Neuronal stem cell (in vitro differentiated cells): Measurements from ENCODE around the gene MAPRE3.

Experiments used
- DNase-seq: peaks from one replicate; pipeline ENCODE4 v3.0.0-alpha.2; 2013; ENCODE audit warnings: low spot score
- H2AFZ ChIP-seq: one replicate; pipeline ENCODE4 v1.6.1; 2013; ENCODE audit warnings: mild to moderate bottlenecking, low read length, inconsistent platforms
- H2AK5ac ChIP-seq: 2 replicates; pipeline ENCODE4 v1.6.1; 2013; ENCODE audit warnings: low read depth, mild to moderate bottlenecking, inconsistent platforms, low read length, moderate library complexity, mixed read lengths
- H2BK120ac ChIP-seq: 2 replicates; pipeline ENCODE4 v1.6.1; 2013; ENCODE audit warnings: low read depth, mild to moderate bottlenecking, inconsistent platforms, low read length, moderate library complexity, mixed read lengths
- H2BK12ac ChIP-seq: one replicate; pipeline ENCODE4 v1.6.1; 2013; ENCODE audit warnings: low read length, inconsistent platforms
- H2BK15ac ChIP-seq: 2 replicates; pipeline ENCODE4 v1.6.1; 2013; ENCODE audit warnings: mild to moderate bottlenecking, low read length, inconsistent platforms, mixed read lengths
- H2BK5ac ChIP-seq: one replicate; pipeline ENCODE4 v1.6.1; 2013; ENCODE audit warnings: inconsistent platforms, mild to moderate bottlenecking, low read length, moderate library complexity
- H3K14ac ChIP-seq: one replicate; pipeline ENCODE4 v1.6.1; 2013; ENCODE audit warnings: low read length, inconsistent platforms
- H3K18ac ChIP-seq: 2 replicates; pipeline ENCODE4 v1.6.1; 2013; ENCODE audit warnings: low read length, inconsistent platforms
- H3K23ac ChIP-seq: 2 replicates; pipeline ENCODE4 v1.6.1; 2013; ENCODE audit warnings: low read depth, mild to moderate bottlenecking, mixed read lengths, low read length, inconsistent platforms; ENCODE audit not compliant: poor library complexity
- H3K27ac ChIP-seq: replicated peaks from 3 replicates; pipeline ENCODE4 v1.5.1; 2013; ENCODE audit warnings: low read length, inconsistent platforms
- H3K27me3 ChIP-seq, 3 experiments: 2 replicates each; pipeline ENCODE4 v1.6.1; 2013; ENCODE audit warnings: low read length in 3 of 3, mild to moderate bottlenecking in 2 of 3, inconsistent platforms in 1 of 3, low read depth in 1 of 3, mixed read lengths in 1 of 3, moderate library complexity in 1 of 3; ENCODE audit not compliant: control insufficient read depth in 3 of 3, insufficient read depth in 3 of 3
- H3K36me3 ChIP-seq, 2 donors: replicated peaks in 1 of 2; 2 replicates each; pipeline ENCODE4 v1.6.1; 2013; ENCODE audit warnings: low read length in 2 of 2; ENCODE audit not compliant: control insufficient read depth in 2 of 2, insufficient read depth in 2 of 2
- H3K4ac ChIP-seq: 2 replicates; pipeline ENCODE4 v1.6.1; 2013; ENCODE audit warnings: inconsistent platforms, mild to moderate bottlenecking, low read length, moderate library complexity
- H3K4me1 ChIP-seq, 2 donors: 1 replicate in 1 of 2; 2 replicates in 1 of 2; pipeline ENCODE4 v1.6.1; 2013; ENCODE audit warnings: low read length in 2 of 2, low read depth in 1 of 2; ENCODE audit not compliant: control insufficient read depth in 2 of 2, insufficient read depth in 1 of 2
- H3K4me2 ChIP-seq: one replicate; pipeline ENCODE4 v1.6.1; 2013; ENCODE audit warnings: mild to moderate bottlenecking, low read length, inconsistent platforms; ENCODE audit not compliant: insufficient read depth, poor library complexity, severe bottlenecking
- H3K4me3 ChIP-seq, 2 donors: 2 replicates each; pipeline ENCODE4 v1.5.1; 2013; ENCODE audit warnings: low read length in 2 of 2, mild to moderate bottlenecking in 2 of 2, inconsistent platforms in 1 of 2, moderate library complexity in 1 of 2
- H3K79me1 ChIP-seq: one replicate; pipeline ENCODE4 v1.6.1; 2013; ENCODE audit warnings: low read depth, mild to moderate bottlenecking, inconsistent platforms, low read length, moderate library complexity
- H3K9ac ChIP-seq: one replicate; pipeline ENCODE4 v1.6.1; 2013; ENCODE audit warnings: mild to moderate bottlenecking, low read depth, low read length, inconsistent platforms; ENCODE audit not compliant: poor library complexity
- H3K9me3 ChIP-seq, 2 donors: replicated peaks in 1 of 2; 2 replicates each; pipeline versions ENCODE3 to v1.6.1; 2013; ENCODE audit warnings: low read length in 2 of 2, mild to moderate bottlenecking in 2 of 2, inconsistent platforms in 1 of 2, low read depth in 1 of 2, mixed read lengths in 1 of 2, moderate library complexity in 1 of 2; ENCODE audit not compliant: control insufficient read depth in 2 of 2, insufficient read depth in 1 of 2
- H4K8ac ChIP-seq: one replicate; pipeline ENCODE4 v1.6.1; 2013; ENCODE audit warnings: low read depth, mild to moderate bottlenecking, inconsistent platforms, low read length, moderate library complexity
- H4K91ac ChIP-seq: one replicate; pipeline ENCODE4 v1.6.1; 2013; ENCODE audit warnings: low read length, low read depth, mild to moderate bottlenecking, inconsistent platforms; ENCODE audit not compliant: poor library complexity
- WGBS, 2 donors: extraction: QIAGEN DNeasy Blood & Tissue Kit; methylation state at CpG; one replicate each; pipeline ENCODE4 v1.1.7; 2013; ENCODE audit warnings: missing lambda C conversion rate in 2 of 2, mixed read lengths in 1 of 2; ENCODE audit not compliant: insufficient read length in 2 of 2, insufficient replicate concordance in 1 of 2; ENCODE audit errors: extremely low coverage in 2 of 2; 5-methylcytosine and 5-hydroxymethylcytosine counted together

Gene MAPRE3

DNA sequence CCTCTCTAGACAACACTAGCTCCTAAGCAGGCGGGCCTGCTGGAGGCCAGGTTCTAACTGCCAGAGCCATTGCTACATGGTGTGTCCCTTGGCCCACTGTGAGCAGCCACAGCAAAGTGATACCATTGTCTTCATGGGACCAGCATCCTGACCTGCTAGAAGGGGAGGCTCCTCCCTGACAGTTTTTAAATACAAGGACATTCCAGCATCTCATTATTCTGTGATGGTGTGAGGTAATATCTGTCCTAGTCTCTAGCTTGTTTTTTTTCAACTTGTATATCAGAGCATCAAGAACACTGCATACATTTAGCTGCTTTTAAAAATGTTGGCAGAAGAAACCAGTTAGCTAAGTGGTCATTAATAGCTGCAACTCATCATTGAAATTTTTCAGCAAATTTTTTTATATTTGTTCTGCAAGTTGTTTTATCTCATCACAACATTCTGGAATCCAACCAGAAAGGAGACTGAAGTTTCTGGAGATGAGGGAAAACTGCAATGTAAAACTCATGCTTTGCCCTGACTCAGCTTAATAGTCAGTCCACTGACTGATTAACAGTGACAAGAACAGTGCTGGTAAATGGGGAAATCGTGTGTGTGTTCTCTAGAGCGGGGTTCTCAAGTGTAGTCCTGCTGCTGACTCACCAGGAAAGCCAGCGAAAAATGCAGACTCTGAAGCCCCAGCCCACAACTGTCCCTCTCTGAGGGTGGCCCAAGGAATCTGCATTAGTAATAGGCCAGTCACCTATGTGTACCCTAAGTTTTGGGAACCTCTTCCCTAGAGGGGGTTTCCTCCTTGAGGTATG lies 17.8 kb downstream of the MAPRE3 start:
- Histone ChIP-seq H2AK5ac (no peak overlapping the region), H3K4me2 (no peak overlapping the region), H3K4me1 (peaks cover 0 to 2% of the 10 kb centered on the region in 2 donors), H3K9ac (no peak overlapping the region), H2BK15ac (no peak overlapping the region), H4K8ac (no peak overlapping the region), H2BK120ac (no peak overlapping the region), H3K14ac (no peak overlapping the region), H3K27ac (no peak overlapping the region), H4K91ac (no peak overlapping the region), H3K4me3 (no peak overlapping the region), H3K36me3 (no peaks in the 10 kb centered on the region), H2BK5ac (no peak overlapping the region), H3K9me3 (no peaks in the 10 kb centered on the region), H2AFZ (no peak overlapping the region), H2BK12ac (no peak overlapping the region), H3K18ac (no peak overlapping the region), H3K23ac (no peak overlapping the region), H3K4ac (no peak overlapping the region), H3K79me1 (no peaks in the 10 kb centered on the region), H3K27me3 (no peaks in the 10 kb centered on the region)
- DNase-seq, result no peak
- no CpG with 5 or more reads among the region's 4 CpGs for WGBS, 2 donors

DNA sequence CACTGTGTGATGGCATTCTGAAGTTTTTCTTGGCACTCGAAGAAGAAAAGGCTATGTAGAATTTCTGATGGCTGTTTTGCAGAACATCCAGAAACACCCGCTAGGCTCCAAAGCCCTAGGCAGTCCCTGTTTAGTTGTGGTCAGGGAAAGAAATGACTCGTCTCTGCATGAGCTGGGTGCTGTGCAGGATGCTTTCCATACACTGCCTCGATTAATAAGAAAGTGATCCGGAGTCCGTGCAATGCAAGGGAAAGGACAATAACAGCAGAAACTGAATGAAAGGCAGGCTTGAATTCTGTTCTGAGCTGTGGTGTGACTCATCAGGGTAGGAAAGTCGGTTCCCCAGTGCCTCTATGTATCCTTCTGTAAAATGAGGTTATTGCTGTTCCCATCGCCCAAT lies 18.7 kb downstream of the MAPRE3 start:
- Histone ChIP-seq H4K8ac (no peak overlapping the region), H3K4ac (no peak overlapping the region), H3K23ac (no peak overlapping the region), H3K18ac (no peak overlapping the region), H3K4me2 (no peak overlapping the region), H3K27me3 (no peaks in the 10 kb centered on the region), H3K9ac (no peak overlapping the region), H2BK5ac (no peak overlapping the region), H2AK5ac (no peak overlapping the region), H3K4me3 (no peak overlapping the region), H3K9me3 (no peaks in the 10 kb centered on the region), H2BK120ac (no peak overlapping the region), H3K4me1 (peaks cover 0 to 2% of the 10 kb centered on the region in 2 donors), H3K27ac (no peak overlapping the region), H2BK15ac (no peak overlapping the region), H3K14ac (no peak overlapping the region), H3K36me3 (no peaks in the 10 kb centered on the region), H4K91ac (no peak overlapping the region), H2BK12ac (no peak overlapping the region), H2AFZ (no peak overlapping the region), H3K79me1 (no peaks in the 10 kb centered on the region)
- WGBS, 2 donors, result no CpG with 5 or more reads among the region's 8 CpGs
- DNase-seq, result no peak

DNA sequence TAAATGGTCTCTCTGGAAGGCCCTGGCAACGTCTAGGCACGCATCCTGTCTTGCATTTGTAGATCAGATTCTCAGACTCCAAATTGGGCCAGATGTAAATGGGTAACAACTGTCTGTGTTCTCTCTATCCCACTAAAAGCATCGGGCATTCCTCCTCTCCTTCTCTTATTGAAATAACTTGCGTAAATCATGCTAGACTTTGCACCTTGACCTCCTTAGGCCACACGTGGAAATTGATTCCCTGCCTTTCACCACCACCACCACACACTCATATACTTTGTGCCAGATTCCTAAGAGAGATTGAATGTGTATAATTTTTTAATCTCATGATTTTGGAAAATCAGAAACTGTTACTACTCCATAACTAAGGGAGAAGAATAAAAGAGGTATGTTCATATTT lies 21.3 kb downstream of the MAPRE3 start:
- Histone ChIP-seq H3K23ac (peak overlapping the region; percentile 20), H3K27ac (no peak overlapping the region), H3K4ac (no peak overlapping the region), H2BK15ac (no peak overlapping the region), H4K8ac (no peak overlapping the region), H3K36me3 (no peaks in the 10 kb centered on the region), H3K14ac (no peak overlapping the region), H2AK5ac (no peak overlapping the region), H4K91ac (no peak overlapping the region), H2AFZ (no peak overlapping the region), H3K9me3 (no peaks in the 10 kb centered on the region), H2BK5ac (no peak overlapping the region), H3K27me3 (no peaks in the 10 kb centered on the region), H3K79me1 (no peaks in the 10 kb centered on the region), H3K4me1 (peaks cover 0 to 2% of the 10 kb centered on the region in 2 donors), H3K9ac (no peak overlapping the region), H3K18ac (no peak overlapping the region), H2BK12ac (no peak overlapping the region), H3K4me2 (no peak overlapping the region), H3K4me3 (no peak overlapping the region), H2BK120ac (no peak overlapping the region)
- DNase-seq, result no peak
- WGBS, 2 donors, result no CpG with 5 or more reads among the region's 5 CpGs

- no peak overlapping the region for H3K23ac ChIP-seq
- no peak for DNase-seq
- H3K36me3 ChIP-seq, result no peaks in the 10 kb centered on the region
- H3K4ac ChIP-seq, result no peak overlapping the region
- no peak overlapping the region for H2AK5ac ChIP-seq
- peaks cover 0 to 5% of the 10 kb centered on the region in 2 donors for H3K4me1 ChIP-seq
- H2AFZ ChIP-seq, result no peak overlapping the region
- no peak overlapping the region for H4K91ac ChIP-seq
- H3K9ac ChIP-seq, result no peak overlapping the region
- H2BK15ac ChIP-seq, result no peak overlapping the region
- H4K8ac ChIP-seq, result no peak overlapping the region
- no peaks in the 10 kb centered on the region for H3K79me1 ChIP-seq
- no peak overlapping the region for H3K18ac ChIP-seq
- WGBS, 2 donors, result no CpG with 5 or more reads among the region's 1 CpG
- H3K27ac ChIP-seq, result no peak overlapping the region
- H2BK5ac ChIP-seq, result no peak overlapping the region
- H3K4me3 ChIP-seq, result no peak overlapping the region
- no peak overlapping the region for H2BK120ac ChIP-seq
- H3K14ac ChIP-seq, result no peak overlapping the region
- H3K4me2 ChIP-seq, result no peak overlapping the region
- H2BK12ac ChIP-seq, result no peak overlapping the region
- no peaks in the 10 kb centered on the region for H3K27me3 ChIP-seq
- H3K9me3 ChIP-seq, result no peaks in the 10 kb centered on the region
Observed at GRCh38 chr2:26993768-26994167, 23.3 kb downstream of the MAPRE3 start.
